Peyer's patch (tissue), 4 donors: ENCODE results near the gene LPIN1. TPM values are rescaled to one million over a fixed set of nuclear protein-coding genes. Genes with fewer than 3 reads are reported as not detected.

Experiments used
- DNase-seq, 3 donors: peaks; one replicate each; pipeline ENCODE4 v3.0.0-alpha.2; 2017 to 2019
- H3K27ac ChIP-seq, 4 donors: fragments of 200-600 bp; sonication (generic); one replicate each; pipeline ENCODE4 v1.5.1; 2016 to 2019
- H3K27me3 ChIP-seq, 2 donors: fragments of 200-600 bp; sonication (generic); one replicate each; pipeline ENCODE4 v1.5.1; 2019
- H3K36me3 ChIP-seq, 3 donors: fragments of 200-600 bp; sonication (generic); one replicate each; pipeline ENCODE4 v1.5.1; 2016 to 2019
- H3K4me1 ChIP-seq, 4 donors: fragments of 200-600 bp; sonication (generic); one replicate each; pipeline ENCODE4 v1.5.1; 2016 to 2019
- H3K4me3 ChIP-seq, 4 donors: fragments of 200-600 bp; sonication (generic); 1 replicate in 3 of 4; 2 replicates in 1 of 4; pipeline ENCODE4 v1.5.1; 2016 to 2019; ENCODE audit warnings: mild to moderate bottlenecking in 1 of 4
- H3K9me3 ChIP-seq, 4 donors: fragments of 200-600 bp; sonication (generic); one replicate each; pipeline ENCODE4 v1.5.1; 2016 to 2019; ENCODE audit warnings: mild to moderate bottlenecking in 1 of 4
- POLR2A ChIP-seq, 2 donors: fragments of 450-650 bp; IDR thresholded peaks; one replicate each; pipeline ENCODE4 v1.5.1; 2017; ENCODE audit warnings: antibody characterized with exemption in 2 of 2, mild to moderate bottlenecking in 2 of 2, moderate library complexity in 2 of 2
- total RNA-seq, 4 donors: library from RNA; depleted of rRNA; stranded (reverse); fragments of >200 nt; gene quantifications; one replicate each; pipeline ENCODE4 v1.1.0, GENCODE V29; 2016
- TF ChIP-seq, protein P1 (sequence below), 6 experiments: fragments of 450-650 bp in 4 of 6; fragments of 200-600 bp in 2 of 6; sonication (generic) in 1 of 6; IDR thresholded peaks; one replicate each; pipeline ENCODE4 v1.5.1; 2017 to 2019; ENCODE audit warnings: antibody characterized with exemption in 6 of 6, mild to moderate bottlenecking in 3 of 6, moderate library complexity in 1 of 6

Gene LPIN1
- total RNA-seq, 4 donors from 2014 or later = 28.7 to 69.3 (median 44.0) TPM

DNA sequence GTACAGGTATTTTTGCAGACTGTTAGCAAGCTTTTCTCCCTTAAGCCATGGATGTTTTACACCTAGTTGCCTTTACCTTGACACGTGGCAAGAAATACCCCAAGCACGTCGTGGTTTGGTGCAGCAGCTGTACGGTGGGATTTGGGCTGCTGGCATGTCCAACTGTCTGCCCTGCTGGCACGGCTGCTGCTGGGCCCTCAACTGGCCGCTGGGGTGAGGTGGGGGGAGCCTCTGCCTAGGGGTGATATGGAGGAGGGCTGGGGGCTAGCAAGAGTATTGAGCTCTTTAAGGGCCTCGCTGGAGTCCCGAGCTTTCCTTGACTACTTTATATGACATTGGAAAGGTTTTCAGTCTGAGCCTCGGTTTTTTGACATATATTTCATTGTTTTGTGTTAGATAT is 41.6 kb downstream of the LPIN1 start:
- DNase-seq = no peak
- H3K4me3 ChIP-seq = no peak overlapping the region
- no peaks in the 10 kb centered on the region for H3K27me3 ChIP-seq
- TF ChIP-seq, protein P1, sequence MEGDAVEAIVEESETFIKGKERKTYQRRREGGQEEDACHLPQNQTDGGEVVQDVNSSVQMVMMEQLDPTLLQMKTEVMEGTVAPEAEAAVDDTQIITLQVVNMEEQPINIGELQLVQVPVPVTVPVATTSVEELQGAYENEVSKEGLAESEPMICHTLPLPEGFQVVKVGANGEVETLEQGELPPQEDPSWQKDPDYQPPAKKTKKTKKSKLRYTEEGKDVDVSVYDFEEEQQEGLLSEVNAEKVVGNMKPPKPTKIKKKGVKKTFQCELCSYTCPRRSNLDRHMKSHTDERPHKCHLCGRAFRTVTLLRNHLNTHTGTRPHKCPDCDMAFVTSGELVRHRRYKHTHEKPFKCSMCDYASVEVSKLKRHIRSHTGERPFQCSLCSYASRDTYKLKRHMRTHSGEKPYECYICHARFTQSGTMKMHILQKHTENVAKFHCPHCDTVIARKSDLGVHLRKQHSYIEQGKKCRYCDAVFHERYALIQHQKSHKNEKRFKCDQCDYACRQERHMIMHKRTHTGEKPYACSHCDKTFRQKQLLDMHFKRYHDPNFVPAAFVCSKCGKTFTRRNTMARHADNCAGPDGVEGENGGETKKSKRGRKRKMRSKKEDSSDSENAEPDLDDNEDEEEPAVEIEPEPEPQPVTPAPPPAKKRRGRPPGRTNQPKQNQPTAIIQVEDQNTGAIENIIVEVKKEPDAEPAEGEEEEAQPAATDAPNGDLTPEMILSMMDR (IDR thresholded peaks at IDR 0.05) = no peak
- no peak for TF ChIP-seq POLR2A (IDR thresholded peaks at IDR 0.05)
- peaks cover 0 to 89% (median 0%) of the 10 kb centered on the region in 3 donors for H3K36me3 ChIP-seq
- no peaks in the 10 kb centered on the region for H3K4me1 ChIP-seq
- H3K9me3 ChIP-seq = no peaks in the 10 kb centered on the region
- H3K27ac ChIP-seq = no peak overlapping the region

DNA sequence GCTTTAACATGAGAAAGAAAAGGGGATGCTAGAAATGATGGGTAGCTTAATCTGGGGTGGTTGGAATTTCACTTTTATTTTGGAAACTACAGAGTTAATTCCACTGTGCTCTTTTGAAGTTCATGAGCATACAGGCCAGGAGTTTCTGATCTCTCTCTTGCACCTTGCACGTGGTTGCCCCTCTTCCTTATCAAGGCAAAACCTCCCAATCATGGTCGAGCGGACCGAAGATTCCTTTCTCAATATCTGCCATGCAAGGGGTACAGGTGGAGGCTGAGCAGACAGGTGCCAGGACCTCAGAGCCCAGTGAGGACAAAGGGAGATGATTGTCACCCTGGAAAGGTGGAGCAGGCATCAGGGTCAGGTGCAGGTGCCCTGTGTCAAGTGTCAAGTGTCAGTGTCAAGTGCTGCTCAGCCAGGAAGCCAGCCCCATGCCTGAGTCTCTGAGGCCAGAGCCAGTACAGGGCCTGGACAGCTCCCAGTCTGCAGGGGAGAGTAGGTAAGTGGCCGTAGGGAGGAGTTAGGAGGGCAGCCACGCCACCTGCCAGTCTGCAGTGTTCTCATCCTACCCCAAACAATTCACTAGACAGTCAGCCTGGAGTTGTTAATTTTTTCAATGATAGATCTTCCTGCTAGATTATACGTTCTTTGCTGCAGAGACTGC is 42.2 kb downstream of the LPIN1 start:
- TF ChIP-seq, protein P1 (IDR thresholded peaks at IDR 0.05) = no peak
- TF ChIP-seq POLR2A (IDR thresholded peaks at IDR 0.05) = no peak
- no peaks in the 10 kb centered on the region for H3K9me3 ChIP-seq
- H3K27me3 ChIP-seq = no peaks in the 10 kb centered on the region
- H3K4me3 ChIP-seq = no peak overlapping the region
- DNase-seq = no peak
- H3K4me1 ChIP-seq = no peaks in the 10 kb centered on the region
- peaks cover 0 to 89% (median 0%) of the 10 kb centered on the region in 3 donors for H3K36me3 ChIP-seq
- H3K27ac ChIP-seq = no peak overlapping the region

DNA sequence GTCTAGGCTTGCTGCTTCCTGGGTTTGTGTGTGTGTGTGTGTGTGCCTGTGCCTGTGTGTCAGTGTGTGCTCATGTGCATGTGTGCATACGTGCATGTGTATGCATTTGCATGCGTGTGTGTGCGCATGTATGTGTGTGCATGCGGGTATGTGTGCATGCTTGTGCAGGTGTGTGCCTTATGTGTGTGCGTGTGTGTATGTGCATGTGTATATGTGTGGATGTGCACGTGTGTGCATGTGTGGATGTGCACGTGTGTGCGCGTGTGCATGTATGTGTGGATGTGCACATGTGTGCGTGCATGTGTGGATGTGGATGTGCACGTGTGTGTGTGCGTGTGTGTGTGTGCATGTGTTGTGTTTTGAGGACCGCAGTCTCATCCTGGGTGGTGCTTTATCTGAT is 42.8 kb downstream of the LPIN1 start:
- Histone ChIP-seq H3K9me3 (no peaks in the 10 kb centered on the region), H3K4me3 (no peak overlapping the region), H3K27ac (no peak overlapping the region), H3K27me3 (no peaks in the 10 kb centered on the region), H3K4me1 (no peaks in the 10 kb centered on the region), H3K36me3 (peaks cover 0 to 89% (median 0%) of the 10 kb centered on the region in 3 donors)
- TF ChIP-seq, protein P1 (IDR thresholded peaks at IDR 0.05) = no peak
- TF ChIP-seq POLR2A (IDR thresholded peaks at IDR 0.05) = no peak
- no peak for DNase-seq

DNA sequence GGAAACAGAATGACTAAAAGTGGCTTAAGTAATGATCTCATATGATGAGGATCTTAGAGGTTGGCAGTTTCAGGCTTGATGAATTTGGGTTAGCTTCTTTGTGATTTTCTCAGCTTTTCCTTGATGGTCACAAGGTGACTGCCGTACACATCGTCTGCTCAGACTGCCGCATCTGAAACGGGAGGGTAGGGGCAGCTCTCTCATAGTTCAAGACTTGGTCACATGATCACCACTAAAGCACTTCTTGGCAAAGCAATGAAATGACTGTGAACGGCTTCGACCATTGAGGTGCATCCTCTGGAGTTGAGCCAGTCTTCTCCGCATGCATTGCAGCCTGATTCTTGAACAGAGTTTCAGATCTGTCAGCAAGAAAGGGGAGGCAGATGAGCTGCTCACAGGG is 43.8 kb downstream of the LPIN1 start:
- Histone ChIP-seq H3K9me3 (no peaks in the 10 kb centered on the region), H3K27me3 (no peaks in the 10 kb centered on the region), H3K27ac (no peak overlapping the region), H3K36me3 (peaks cover 0 to 96% (median 0%) of the 10 kb centered on the region in 3 donors), H3K4me1 (no peaks in the 10 kb centered on the region), H3K4me3 (no peak overlapping the region)
- no peak for DNase-seq
- TF ChIP-seq, protein P1 (IDR thresholded peaks at IDR 0.05) = no peak
- no peak for TF ChIP-seq POLR2A (IDR thresholded peaks at IDR 0.05)

DNA sequence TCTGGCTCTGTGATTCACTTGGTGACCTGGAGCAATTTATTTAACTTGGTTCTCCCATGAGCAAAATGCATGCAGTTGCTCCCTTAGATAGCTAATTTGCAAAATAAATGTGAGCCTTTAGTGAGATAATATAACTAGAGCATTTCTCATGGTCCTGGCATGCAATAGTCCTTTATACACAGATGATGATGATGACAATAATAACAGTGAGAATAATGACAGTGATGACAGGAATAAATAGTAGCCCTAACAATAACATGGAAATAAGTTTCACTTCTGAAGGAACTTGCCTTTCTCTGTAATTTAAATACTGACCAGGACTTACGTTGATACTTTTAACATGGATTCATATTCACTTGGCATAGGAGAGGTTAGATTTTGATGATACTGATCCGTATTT is 49.2 kb downstream of the LPIN1 start:
- Histone ChIP-seq H3K4me3 (no peak overlapping the region), H3K27ac (no peak overlapping the region), H3K4me1 (no peaks in the 10 kb centered on the region), H3K27me3 (no peaks in the 10 kb centered on the region), H3K36me3 (peaks cover 0 to 88% (median 0%) of the 10 kb centered on the region in 3 donors), H3K9me3 (no peaks in the 10 kb centered on the region)
- no peak for DNase-seq
- no peak for TF ChIP-seq POLR2A (IDR thresholded peaks at IDR 0.05)
- TF ChIP-seq, protein P1 (IDR thresholded peaks at IDR 0.05) = no peak
